HG03457 (cell line): ENCODE results near the gene IL1RAPL1.
"Not testable (repeated sequence)": the region's sequence is repeated elsewhere in the genome, so short reads cannot be mapped to it uniquely, and the experiment has no call there.

Experiments
- ATAC-seq: cut with Tn5 transposase; IDR thresholded peaks from one replicate; pipeline ENCODE4 v1.9.1; 2021; ENCODE audit warnings: moderate number of reproducible peaks; ENCODE audit not compliant: unreplicated experiment

IL1RAPL1 gene

GRCh38 chrX:28766561-28766960 is 179.3 kb downstream of the IL1RAPL1 start:
- ATAC-seq = not testable (repeated sequence)

DNA sequence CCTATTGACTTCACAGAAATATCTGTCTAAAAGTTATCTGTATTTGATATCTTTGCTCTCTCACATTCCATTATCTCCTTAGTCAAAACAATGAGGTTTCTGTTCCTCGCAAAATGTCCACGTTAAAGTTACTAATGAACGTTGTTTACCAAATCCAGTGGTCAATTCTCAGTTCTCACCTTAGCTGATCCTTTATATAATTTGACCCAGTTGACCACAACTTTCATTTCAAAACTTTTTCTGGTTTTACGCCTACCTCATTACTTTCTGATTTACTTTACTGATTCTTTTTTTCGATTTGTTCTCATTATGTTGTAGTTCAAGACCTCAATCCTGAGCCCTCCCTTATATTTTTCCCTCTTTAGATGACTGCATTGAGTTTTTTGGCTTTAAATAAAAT is 186.6 kb downstream of the IL1RAPL1 start:
- ATAC-seq = no peak

GRCh38 chrX:28787206-28787605 is 200.0 kb downstream of the IL1RAPL1 start:
- ATAC-seq = no peak

DNA sequence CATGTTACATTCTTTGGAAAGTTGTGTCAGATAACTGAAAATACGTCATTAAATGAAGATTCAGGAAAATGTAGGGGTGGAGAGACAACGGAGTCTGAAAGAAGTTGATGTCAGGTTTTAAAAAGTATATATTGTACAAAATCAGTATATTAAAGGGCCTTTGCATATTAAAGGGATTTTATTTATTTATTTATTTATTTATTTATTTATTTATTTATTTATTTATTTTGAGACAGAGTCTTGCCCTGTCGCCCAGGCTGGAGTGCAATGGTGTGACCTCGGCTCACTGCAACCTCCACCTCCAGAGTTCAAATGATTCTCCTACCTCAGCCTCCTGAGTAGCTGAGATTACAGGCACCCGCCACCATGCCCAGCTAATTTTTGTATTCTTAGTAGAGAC is 213.4 kb downstream of the IL1RAPL1 start:
- ATAC-seq = not testable (repeated sequence)

DNA sequence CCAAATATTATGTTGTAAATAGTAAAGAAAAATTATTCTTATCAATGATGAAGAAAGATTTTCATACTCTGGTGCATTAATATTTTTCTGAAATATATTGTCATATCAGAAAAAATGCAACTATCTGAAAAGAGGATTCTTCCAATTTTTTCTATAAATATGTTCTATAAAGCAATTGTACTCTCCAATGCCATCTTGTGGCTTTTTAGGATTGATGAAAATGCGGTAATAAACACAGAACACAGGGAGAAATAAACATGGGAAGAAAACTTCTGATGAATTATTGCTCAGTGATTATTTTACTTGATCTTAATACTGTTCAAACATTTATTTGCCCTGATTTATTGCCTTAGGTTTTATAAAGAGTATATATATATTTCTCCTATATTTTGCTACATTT is 215.4 kb downstream of the IL1RAPL1 start:
- ATAC-seq = no peak

DNA sequence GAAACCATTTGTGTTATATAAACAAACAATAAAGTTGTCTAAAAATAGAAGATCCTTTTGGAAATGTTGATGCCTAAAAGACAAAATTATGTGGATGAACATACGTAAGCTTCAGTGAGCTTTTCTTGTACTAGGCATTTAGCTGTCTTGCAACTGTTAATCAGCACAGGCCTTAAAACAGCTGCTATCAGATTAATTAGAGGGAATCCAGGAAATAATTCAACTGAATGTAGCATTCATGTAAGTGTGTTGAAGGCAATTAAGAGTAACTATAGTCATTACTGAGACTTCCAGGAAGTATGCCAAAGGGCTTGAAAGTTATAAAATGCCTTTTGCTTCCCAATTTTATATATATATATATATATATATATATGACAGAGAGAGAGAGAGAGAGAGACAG is 248.7 kb downstream of the IL1RAPL1 start:
- no peak for ATAC-seq

DNA sequence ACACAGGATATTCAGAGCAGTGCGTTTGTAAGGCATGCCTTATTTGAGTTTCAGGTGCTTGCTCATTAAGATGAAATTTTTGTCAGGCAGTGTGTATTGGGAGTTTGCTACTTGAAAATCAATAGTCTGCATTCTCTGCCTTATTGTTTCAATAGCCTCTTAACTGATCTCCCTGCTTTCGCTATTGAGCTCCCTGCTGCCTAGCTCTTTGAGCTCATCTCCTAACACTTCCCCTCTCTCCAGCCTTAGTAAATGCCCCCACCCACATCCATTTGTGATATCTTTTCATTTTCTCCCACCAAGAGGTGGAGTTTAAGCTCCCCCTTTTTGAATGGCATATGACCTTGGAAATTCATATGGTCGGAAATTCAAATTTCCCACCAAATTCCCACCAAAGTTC is 256.6 kb downstream of the IL1RAPL1 start:
- no peak for ATAC-seq

DNA sequence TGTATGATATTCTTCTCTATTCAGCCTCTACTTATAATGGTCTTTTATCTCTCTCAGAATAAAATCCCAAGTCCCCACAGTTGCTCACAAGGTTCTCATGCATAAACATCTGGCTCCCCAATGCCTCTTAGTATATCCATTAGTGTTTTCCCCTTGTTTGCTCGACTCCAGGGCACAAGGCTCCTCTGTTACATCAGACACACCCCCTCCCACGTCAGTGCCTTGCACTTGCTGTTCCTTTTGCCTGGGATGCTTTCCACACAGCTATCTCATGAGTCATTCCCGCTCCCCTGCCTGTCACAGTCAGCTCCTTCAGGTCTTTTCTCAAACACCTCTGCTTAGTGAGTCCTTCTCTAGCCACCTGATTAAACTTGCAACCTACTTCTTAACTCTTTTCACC is 260.2 kb downstream of the IL1RAPL1 start:
- ATAC-seq = no peak

DNA sequence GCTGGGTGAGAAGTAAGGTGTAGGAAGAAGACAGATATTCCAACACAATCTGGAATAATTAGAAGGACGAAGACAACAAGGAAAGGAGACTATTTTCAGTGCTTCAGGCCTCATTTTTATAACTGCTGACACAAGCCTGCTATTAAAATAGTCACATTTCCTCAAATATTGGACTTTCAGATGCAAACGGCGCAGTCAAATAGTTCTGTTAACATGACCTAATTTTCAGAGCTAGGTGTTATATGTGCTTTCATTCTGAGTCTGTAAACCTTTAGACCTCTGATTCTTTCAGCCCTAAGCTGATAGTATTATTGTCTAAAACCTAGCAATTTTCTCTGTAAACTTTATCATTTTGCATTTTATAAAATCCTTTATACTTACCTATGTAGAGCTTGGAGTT is 261.5 kb downstream of the IL1RAPL1 start:
- ATAC-seq = no peak

DNA sequence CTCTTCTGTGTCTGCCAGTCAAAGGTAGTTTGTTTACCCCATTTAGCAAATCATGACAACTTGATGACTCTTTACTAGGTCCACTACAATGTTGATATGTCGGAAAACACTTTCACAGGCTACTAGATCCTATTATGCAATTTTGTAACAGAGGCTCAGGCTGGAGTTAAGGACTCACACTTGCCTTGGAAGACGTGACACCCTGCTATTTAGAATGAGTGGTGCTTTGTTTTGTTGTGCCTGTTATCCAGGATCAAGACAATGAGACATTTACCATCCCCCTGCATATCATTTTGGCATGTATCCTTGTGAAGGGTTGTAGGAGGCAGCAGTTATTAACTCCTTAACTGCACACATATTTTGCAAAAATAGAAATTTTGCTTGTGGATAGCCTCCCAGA is 263.7 kb downstream of the IL1RAPL1 start:
- ATAC-seq = no peak

DNA sequence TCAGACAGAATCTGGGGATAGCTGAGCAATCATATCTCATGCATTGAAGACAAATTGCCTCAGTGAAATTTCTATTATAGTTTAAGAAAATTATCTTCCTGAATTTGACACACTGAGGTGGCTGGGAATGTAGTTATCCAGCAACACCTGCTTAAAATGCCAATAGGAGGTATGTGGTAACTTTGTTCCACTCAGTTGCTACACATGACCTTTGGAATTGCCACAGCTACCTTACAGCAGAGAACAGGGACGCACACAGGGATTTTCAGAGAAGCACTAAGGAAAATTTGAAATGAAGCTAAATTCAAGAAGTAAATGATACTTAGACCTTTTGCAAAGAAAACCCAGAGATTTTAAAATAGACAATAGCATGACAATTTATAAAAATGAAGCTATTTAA is 264.6 kb downstream of the IL1RAPL1 start:
- ATAC-seq = no peak

- ATAC-seq = no peak
These were observed 267.4 kb downstream of the IL1RAPL1 start for GRCh38 chrX:28854637-28855036.

GRCh38 chrX:28876408-28876807 is 289.2 kb downstream of the IL1RAPL1 start:
- no peak for ATAC-seq

DNA sequence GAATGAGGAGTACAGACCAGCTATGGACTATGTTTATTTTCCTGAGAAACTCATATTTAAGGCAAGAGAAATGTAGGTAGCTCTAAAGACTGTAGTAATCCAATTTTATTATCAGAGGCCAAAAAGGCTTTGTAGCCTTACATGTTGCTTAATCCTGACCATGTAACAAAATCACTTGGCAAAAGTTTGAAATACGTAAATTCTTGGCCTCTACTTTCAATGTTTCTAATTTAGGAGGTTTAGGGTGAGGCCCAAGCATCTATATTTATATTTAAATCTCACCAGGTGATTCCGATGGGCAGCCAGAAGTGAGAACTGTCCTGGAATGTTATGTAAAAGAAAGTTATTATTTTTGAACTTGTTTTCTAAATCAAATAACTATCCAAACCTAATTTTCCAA is 289.7 kb downstream of the IL1RAPL1 start:
- ATAC-seq = no peak

- no peak for ATAC-seq
These were observed 292.9 kb downstream of the IL1RAPL1 start for GRCh38 chrX:28880136-28880535.

GRCh38 chrX:28884823-28885222 is 297.6 kb downstream of the IL1RAPL1 start:
- ATAC-seq = no peak

DNA sequence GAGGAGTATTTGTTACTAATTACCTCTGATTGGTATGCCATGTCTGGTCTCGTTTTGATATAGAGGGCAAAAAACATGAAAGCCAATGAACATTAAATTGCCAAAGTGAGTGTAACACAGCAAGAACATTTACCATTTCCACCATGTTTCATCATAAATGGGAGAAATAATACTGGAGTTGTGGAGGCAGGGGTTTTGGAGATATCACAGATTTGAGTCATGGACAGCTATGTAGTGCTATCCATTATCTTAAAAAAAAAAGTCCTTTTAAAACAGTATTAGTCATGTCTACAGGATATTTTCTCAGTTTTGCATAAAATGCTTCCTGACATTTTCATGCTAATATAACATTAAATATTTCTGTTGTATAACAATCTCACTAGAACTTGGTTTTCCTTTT is 301.2 kb downstream of the IL1RAPL1 start:
- ATAC-seq = no peak

DNA sequence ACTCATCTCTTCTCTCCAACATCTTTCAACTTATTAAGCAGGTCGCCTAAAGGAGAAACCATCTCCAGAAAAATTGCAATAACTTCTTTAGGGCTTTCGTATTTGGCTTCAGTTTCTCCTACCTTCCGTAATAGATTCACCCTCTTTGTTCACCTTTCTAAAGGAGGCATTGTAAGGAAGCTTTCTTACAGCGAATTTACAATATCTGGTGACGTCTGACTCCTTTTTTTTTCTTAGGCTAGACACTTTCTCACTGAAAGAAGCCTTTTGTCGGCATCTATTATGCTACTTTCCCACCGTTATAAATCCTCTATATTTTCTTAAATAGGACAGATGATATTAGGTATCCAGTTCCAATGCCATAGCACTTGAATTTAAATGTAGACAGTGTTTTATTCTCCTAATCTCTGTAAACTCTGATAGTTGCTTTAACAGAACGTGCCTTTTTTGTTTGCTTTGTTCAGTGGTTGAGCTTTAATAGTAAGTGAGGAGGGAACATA is 302.4 kb downstream of the IL1RAPL1 start:
- ATAC-seq = no peak

DNA sequence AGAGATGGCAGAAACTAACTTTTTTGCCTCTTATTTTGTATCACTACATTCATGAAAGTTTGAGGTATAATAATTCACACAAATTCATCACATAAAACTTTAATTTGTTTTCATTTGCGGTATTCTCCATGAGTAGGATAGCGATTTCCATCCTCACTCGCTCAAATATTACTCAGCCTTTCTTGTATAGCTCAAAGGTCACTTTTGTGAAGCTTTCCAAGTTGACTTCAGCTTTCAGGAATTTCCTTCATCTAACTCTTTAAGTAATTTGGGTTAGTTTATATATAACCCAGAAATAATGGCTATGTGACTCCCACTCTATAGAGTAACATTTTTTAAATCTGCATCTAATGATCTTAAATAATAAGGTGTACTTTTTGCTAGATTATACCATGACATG is 314.4 kb downstream of the IL1RAPL1 start:
- no peak for ATAC-seq

DNA sequence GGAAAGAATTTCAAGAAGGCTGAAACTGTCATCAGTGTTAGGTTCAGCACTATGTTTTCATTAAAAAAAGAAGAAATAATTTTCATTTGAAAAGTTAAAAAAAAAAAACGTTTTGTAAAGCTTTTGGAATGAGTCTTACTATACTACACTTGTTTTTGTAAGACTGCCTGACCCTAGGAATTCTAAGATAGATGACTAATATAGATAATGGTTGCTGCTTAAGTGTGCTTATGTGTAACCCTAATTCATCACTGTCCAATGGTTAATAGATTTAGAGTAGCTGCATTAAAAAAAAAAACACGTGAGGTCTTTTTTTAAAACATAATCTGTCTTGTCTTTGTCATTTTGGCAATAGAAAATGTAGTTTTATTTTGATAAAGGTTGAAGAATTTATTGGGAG is 323.2 kb downstream of the IL1RAPL1 start:
- no peak for ATAC-seq

- no peak for ATAC-seq
These were observed 333.1 kb downstream of the IL1RAPL1 start for GRCh38 chrX:28920153-28920943.

DNA sequence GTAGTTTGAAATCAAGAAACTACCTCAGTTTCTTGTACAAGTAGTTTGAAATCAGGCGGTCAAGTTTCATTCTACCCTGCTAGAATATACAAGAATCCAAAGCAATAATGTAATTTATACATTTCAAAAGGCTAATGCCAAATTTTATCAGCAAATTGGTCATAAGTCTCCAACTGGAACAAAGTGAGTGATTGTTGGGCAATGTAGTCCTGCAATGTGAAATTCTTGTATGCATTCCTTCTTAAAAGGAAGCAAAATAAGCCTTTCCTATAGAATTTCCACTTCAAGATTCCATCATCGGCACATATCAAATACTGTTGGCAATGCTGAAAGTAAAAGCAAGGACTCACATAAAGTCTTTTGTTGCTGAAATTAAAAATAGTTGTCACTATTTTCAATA is 334.9 kb downstream of the IL1RAPL1 start:
- ATAC-seq = no peak

GRCh38 chrX:28946846-28947245 is 359.6 kb downstream of the IL1RAPL1 start:
- ATAC-seq = no peak
